ENCODE results near the gene C1QTNF6. TPM values are rescaled to one million over a fixed set of nuclear protein-coding genes. Genes with fewer than 3 reads are reported as not detected.

Gene C1QTNF6
- total and polyA plus RNA-seq, 2 experiments from 2014 or later, result 1.7 to 2.3 TPM

DNA sequence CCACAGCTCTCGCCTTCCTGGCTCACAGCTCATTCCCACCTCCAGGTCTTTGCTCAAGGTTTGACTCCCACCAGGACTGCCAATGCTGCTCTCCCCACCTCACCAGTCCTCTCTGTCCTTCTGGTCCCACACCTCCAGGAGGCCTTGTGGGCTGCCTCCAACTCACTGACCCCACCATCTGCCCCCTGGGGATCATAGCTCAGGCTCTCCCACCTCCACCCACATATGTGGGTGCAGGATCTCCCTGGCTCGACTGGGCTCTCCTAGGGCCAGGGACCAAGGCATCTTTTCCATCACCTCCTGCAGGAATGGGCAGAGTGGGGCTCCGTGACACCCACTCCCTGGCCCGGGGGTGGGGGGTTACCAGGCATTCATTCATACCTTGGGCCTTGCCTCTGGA is 38.0 kb upstream of the C1QTNF6 start:
- no peak overlapping the region for H2AFZ ChIP-seq
- no peaks in the 10 kb centered on the region for H4K20me1 ChIP-seq (replicated peaks; ENCODE audit: insufficient read depth)
- no peaks in the 10 kb centered on the region for H3K27me3 ChIP-seq (ENCODE audit: insufficient read depth)
- TF ChIP-seq ZNF331 (CRISPR knock-in tag; IDR thresholded peaks at IDR 0.05; ENCODE audit: low read depth), result no peak
- TF ChIP-seq, protein P1, sequence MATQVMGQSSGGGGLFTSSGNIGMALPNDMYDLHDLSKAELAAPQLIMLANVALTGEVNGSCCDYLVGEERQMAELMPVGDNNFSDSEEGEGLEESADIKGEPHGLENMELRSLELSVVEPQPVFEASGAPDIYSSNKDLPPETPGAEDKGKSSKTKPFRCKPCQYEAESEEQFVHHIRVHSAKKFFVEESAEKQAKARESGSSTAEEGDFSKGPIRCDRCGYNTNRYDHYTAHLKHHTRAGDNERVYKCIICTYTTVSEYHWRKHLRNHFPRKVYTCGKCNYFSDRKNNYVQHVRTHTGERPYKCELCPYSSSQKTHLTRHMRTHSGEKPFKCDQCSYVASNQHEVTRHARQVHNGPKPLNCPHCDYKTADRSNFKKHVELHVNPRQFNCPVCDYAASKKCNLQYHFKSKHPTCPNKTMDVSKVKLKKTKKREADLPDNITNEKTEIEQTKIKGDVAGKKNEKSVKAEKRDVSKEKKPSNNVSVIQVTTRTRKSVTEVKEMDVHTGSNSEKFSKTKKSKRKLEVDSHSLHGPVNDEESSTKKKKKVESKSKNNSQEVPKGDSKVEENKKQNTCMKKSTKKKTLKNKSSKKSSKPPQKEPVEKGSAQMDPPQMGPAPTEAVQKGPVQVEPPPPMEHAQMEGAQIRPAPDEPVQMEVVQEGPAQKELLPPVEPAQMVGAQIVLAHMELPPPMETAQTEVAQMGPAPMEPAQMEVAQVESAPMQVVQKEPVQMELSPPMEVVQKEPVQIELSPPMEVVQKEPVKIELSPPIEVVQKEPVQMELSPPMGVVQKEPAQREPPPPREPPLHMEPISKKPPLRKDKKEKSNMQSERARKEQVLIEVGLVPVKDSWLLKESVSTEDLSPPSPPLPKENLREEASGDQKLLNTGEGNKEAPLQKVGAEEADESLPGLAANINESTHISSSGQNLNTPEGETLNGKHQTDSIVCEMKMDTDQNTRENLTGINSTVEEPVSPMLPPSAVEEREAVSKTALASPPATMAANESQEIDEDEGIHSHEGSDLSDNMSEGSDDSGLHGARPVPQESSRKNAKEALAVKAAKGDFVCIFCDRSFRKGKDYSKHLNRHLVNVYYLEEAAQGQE (IDR thresholded peaks at IDR 0.05; ENCODE audit: unreplicated experiment), result no peak
- TF ChIP-seq, protein P2, sequence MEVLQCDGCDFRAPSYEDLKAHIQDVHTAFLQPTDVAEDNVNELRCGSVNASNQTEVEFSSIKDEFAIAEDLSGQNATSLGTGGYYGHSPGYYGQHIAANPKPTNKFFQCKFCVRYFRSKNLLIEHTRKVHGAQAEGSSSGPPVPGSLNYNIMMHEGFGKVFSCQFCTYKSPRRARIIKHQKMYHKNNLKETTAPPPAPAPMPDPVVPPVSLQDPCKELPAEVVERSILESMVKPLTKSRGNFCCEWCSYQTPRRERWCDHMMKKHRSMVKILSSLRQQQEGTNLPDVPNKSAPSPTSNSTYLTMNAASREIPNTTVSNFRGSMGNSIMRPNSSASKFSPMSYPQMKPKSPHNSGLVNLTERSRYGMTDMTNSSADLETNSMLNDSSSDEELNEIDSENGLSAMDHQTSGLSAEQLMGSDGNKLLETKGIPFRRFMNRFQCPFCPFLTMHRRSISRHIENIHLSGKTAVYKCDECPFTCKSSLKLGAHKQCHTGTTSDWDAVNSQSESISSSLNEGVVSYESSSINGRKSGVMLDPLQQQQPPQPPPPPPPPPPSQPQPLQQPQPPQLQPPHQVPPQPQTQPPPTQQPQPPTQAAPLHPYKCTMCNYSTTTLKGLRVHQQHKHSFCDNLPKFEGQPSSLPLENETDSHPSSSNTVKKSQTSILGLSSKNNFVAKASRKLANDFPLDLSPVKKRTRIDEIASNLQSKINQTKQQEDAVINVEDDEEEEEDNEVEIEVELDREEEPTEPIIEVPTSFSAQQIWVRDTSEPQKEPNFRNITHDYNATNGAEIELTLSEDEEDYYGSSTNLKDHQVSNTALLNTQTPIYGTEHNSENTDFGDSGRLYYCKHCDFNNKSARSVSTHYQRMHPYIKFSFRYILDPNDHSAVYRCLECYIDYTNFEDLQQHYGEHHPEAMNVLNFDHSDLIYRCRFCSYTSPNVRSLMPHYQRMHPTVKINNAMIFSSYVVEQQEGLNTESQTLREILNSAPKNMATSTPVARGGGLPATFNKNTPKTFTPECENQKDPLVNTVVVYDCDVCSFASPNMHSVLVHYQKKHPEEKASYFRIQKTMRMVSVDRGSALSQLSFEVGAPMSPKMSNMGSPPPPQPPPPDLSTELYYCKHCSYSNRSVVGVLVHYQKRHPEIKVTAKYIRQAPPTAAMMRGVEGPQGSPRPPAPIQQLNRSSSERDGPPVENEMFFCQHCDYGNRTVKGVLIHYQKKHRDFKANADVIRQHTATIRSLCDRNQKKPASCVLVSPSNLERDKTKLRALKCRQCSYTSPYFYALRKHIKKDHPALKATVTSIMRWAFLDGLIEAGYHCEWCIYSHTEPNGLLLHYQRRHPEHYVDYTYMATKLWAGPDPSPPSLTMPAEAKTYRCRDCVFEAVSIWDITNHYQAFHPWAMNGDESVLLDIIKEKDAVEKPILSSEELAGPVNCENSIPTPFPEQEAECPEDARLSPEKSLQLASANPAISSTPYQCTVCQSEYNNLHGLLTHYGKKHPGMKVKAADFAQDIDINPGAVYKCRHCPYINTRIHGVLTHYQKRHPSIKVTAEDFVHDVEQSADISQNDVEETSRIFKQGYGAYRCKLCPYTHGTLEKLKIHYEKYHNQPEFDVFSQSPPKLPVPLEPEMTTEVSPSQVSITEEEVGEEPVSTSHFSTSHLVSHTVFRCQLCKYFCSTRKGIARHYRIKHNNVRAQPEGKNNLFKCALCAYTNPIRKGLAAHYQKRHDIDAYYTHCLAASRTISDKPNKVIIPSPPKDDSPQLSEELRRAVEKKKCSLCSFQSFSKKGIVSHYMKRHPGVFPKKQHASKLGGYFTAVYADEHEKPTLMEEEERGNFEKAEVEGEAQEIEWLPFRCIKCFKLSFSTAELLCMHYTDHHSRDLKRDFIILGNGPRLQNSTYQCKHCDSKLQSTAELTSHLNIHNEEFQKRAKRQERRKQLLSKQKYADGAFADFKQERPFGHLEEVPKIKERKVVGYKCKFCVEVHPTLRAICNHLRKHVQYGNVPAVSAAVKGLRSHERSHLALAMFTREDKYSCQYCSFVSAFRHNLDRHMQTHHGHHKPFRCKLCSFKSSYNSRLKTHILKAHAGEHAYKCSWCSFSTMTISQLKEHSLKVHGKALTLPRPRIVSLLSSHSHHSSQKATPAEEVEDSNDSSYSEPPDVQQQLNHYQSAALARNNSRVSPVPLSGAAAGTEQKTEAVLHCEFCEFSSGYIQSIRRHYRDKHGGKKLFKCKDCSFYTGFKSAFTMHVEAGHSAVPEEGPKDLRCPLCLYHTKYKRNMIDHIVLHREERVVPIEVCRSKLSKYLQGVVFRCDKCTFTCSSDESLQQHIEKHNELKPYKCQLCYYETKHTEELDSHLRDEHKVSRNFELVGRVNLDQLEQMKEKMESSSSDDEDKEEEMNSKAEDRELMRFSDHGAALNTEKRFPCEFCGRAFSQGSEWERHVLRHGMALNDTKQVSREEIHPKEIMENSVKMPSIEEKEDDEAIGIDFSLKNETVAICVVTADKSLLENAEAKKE (CRISPR knock-in tag; IDR thresholded peaks at IDR 0.05), result no peak
- TF ChIP-seq POLR2AphosphoS5 (IDR thresholded peaks at IDR 0.05; ENCODE audit: low read depth), result no peak
- TF ChIP-seq, protein P3, sequence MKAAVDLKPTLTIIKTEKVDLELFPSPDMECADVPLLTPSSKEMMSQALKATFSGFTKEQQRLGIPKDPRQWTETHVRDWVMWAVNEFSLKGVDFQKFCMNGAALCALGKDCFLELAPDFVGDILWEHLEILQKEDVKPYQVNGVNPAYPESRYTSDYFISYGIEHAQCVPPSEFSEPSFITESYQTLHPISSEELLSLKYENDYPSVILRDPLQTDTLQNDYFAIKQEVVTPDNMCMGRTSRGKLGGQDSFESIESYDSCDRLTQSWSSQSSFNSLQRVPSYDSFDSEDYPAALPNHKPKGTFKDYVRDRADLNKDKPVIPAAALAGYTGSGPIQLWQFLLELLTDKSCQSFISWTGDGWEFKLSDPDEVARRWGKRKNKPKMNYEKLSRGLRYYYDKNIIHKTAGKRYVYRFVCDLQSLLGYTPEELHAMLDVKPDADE (IDR thresholded peaks at IDR 0.05), result no peak
- no peak for TF ChIP-seq NANOG (IDR thresholded peaks at IDR 0.05; ENCODE audit: borderline replicate concordance)
- no peak for TF ChIP-seq EZH2 (IDR thresholded peaks at IDR 0.05; ENCODE audit: low read depth, unreplicated experiment)
- no peak for TF ChIP-seq ZNF114 (CRISPR knock-in tag; IDR thresholded peaks at IDR 0.05)
- TF ChIP-seq, protein P4, sequence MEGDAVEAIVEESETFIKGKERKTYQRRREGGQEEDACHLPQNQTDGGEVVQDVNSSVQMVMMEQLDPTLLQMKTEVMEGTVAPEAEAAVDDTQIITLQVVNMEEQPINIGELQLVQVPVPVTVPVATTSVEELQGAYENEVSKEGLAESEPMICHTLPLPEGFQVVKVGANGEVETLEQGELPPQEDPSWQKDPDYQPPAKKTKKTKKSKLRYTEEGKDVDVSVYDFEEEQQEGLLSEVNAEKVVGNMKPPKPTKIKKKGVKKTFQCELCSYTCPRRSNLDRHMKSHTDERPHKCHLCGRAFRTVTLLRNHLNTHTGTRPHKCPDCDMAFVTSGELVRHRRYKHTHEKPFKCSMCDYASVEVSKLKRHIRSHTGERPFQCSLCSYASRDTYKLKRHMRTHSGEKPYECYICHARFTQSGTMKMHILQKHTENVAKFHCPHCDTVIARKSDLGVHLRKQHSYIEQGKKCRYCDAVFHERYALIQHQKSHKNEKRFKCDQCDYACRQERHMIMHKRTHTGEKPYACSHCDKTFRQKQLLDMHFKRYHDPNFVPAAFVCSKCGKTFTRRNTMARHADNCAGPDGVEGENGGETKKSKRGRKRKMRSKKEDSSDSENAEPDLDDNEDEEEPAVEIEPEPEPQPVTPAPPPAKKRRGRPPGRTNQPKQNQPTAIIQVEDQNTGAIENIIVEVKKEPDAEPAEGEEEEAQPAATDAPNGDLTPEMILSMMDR (conservative IDR thresholded peaks at IDR 0.05; ENCODE audit: low read depth in 2 of 2), result no peak
- no peak for TF ChIP-seq CREB1 (CRISPR knock-in tag; IDR thresholded peaks at IDR 0.05; ENCODE audit: low read depth)
- no peak for TF ChIP-seq STAT1 (IDR thresholded peaks at IDR 0.05; ENCODE audit: unreplicated experiment)
- no peaks in the 10 kb centered on the region for H3K4me1 ChIP-seq (ENCODE audit: insufficient read depth)
- H3K36me3 ChIP-seq (ENCODE audit: insufficient read depth), result no peaks in the 10 kb centered on the region
- ATAC-seq (no peak), DNase-seq (ENCODE audit: low spot score) (no peak)
- no peak overlapping the region for H3K4me2 ChIP-seq
- H3K27ac ChIP-seq (ENCODE audit: low read depth), result no peak overlapping the region
- H3K27me3 Mint-ChIP-seq (ENCODE audit: insufficient read depth, low read depth, poor library complexity), result peaks cover 13% of the 10 kb centered on the region
- no peaks in the 10 kb centered on the region for H3F3A ChIP-seq (replicated peaks; ENCODE audit: low read depth)
- H3K4me1 Mint-ChIP-seq, result no peaks in the 10 kb centered on the region
- no peak overlapping the region for H3K27ac Mint-ChIP-seq
- no peaks in the 10 kb centered on the region for H3K9me2 ChIP-seq (ENCODE audit: insufficient read depth)
- peaks cover 7% of the 10 kb centered on the region; the same call in 2 of the 3 replicates for H3K9me3 Mint-ChIP-seq
- H3K79me2 ChIP-seq (replicated peaks; ENCODE audit: insufficient read depth), result no peaks in the 10 kb centered on the region
- no peak overlapping the region for H3K4me3 Mint-ChIP-seq
- no peaks in the 10 kb centered on the region for H3K36me3 Mint-ChIP-seq (ENCODE audit: low read depth)
- H3K4me3 ChIP-seq, result no peak overlapping the region
